Inflammatory macrophage treated with lipopolysaccharide for 1 hour (primary cell): ENCODE measurements around the gene RASGRP1.
"Not testable (repeated sequence)": the region's sequence is repeated elsewhere in the genome, so short reads cannot be mapped to it uniquely, and the experiment has no call there.

Experiments
- DNase-seq, 2 donors: peaks; one replicate each; pipeline ENCODE4 v3.0.0-alpha.2; 2020 to 2022

The RASGRP1 gene

GRCh38 chr15:38564557-38565286 lies at the start of gene RASGRP1:
RASGRP1 (minus strand) TSS chr15:38564814; CDS start chr15:38564628, 186 bp downstream.
- DNase-seq = peak; percentile 37 to 50

- DNase-seq = no peak
Observed at GRCh38 chr15:38613085-38613484, 48.5 kb upstream of the RASGRP1 start.

- DNase-seq = no peak
Observed at GRCh38 chr15:38612159-38612863, 47.7 kb upstream of the RASGRP1 start.

GRCh38 chr15:38611228-38611627 lies 46.6 kb upstream of the RASGRP1 start:
- DNase-seq = peak in 1 of 2 donors; percentile 6

GRCh38 chr15:38610748-38611147 lies 46.1 kb upstream of the RASGRP1 start:
- peak in 1 of 2 donors; percentile 11 for DNase-seq

- no peak for DNase-seq
Observed at GRCh38 chr15:38609097-38609738, 44.6 kb upstream of the RASGRP1 start.

GRCh38 chr15:38608682-38609081 lies 44.1 kb upstream of the RASGRP1 start:
- no peak for DNase-seq

- DNase-seq = peak in 1 of 2 donors; percentile 53
Observed at GRCh38 chr15:38605744-38606143, 41.1 kb upstream of the RASGRP1 start.

- DNase-seq = no peak
Observed at GRCh38 chr15:38603672-38604071, 39.1 kb upstream of the RASGRP1 start.

GRCh38 chr15:38602910-38603670 lies 38.5 kb upstream of the RASGRP1 start:
- DNase-seq = no peak

GRCh38 chr15:38600236-38600635 lies 35.6 kb upstream of the RASGRP1 start:
- no peak for DNase-seq

- DNase-seq = no peak
Observed at GRCh38 chr15:38598749-38599148, 34.1 kb upstream of the RASGRP1 start.

GRCh38 chr15:38597219-38597800 lies 32.7 kb upstream of the RASGRP1 start:
- no peak for DNase-seq

- no peak for DNase-seq
Observed at GRCh38 chr15:38593524-38593923, 28.9 kb upstream of the RASGRP1 start.

GRCh38 chr15:38589502-38589901 lies 24.9 kb upstream of the RASGRP1 start:
- DNase-seq = peak; percentile 63 to 84

GRCh38 chr15:38588672-38589071 lies 24.1 kb upstream of the RASGRP1 start:
- no peak for DNase-seq

- no peak for DNase-seq
Observed at GRCh38 chr15:38587214-38587613, 22.6 kb upstream of the RASGRP1 start.

GRCh38 chr15:38586005-38586404 lies 21.4 kb upstream of the RASGRP1 start:
- DNase-seq = not testable (repeated sequence)

- no peak for DNase-seq
Observed at GRCh38 chr15:38578626-38579025, 14.0 kb upstream of the RASGRP1 start.

GRCh38 chr15:38577424-38577987 lies 12.9 kb upstream of the RASGRP1 start:
- no peak for DNase-seq

- no peak for DNase-seq
Observed at GRCh38 chr15:38576837-38577236, 12.2 kb upstream of the RASGRP1 start.

- no peak for DNase-seq
Observed at GRCh38 chr15:38576261-38576660, 11.6 kb upstream of the RASGRP1 start.
